GM23338 (cell line): Measurements from ENCODE around the gene MAD2L1BP. TPM values are rescaled to one million over a fixed set of nuclear protein-coding genes. Genes with fewer than 3 reads are reported as not detected.

Experiments
- ATAC-seq: fragments of 200-7000 bp; cut with Tn5 transposase; 3 replicates; pipeline ENCODE4 v1.9.1; 2020
- DNase-seq: peaks from one replicate; pipeline ENCODE4 v3.0.0-alpha.2; 2015; ENCODE audit warnings: low spot score
- H2AFZ ChIP-seq: fragments of 200-600 bp; sonication (generic); 2 replicates; pipeline ENCODE4 v1.8.0; 2016; ENCODE audit warnings: antibody characterized with exemption, mild to moderate bottlenecking, moderate library complexity
- H3F3A ChIP-seq: fragments of 200-600 bp; sonication (generic); replicated peaks from 2 replicates; pipeline ENCODE4 v1.8.0; 2017; ENCODE audit warnings: antibody characterized with exemption, mixed run types, low read depth
- H3K27ac ChIP-seq: fragments of 200-600 bp; sonication (generic); 2 replicates; pipeline ENCODE4 v1.6.1; 2016; ENCODE audit warnings: low read depth
- H3K27me3 ChIP-seq: fragments of 200-600 bp; sonication (generic); 2 replicates; pipeline ENCODE4 v1.8.0; 2016; ENCODE audit warnings: mild to moderate bottlenecking, mixed run types, moderate library complexity; ENCODE audit not compliant: insufficient read depth
- H3K36me3 ChIP-seq: fragments of 200-600 bp; sonication (generic); 2 replicates; pipeline ENCODE4 v1.8.0; 2016; ENCODE audit warnings: mild to moderate bottlenecking; ENCODE audit not compliant: insufficient read depth
- H3K4me1 ChIP-seq: fragments of 200-600 bp; sonication (generic); 2 replicates; pipeline ENCODE4 v1.8.0; 2016; ENCODE audit warnings: mild to moderate bottlenecking, moderate library complexity; ENCODE audit not compliant: insufficient read depth
- H3K4me2 ChIP-seq: fragments of 200-600 bp; sonication (generic); 2 replicates; pipeline ENCODE4 v1.7.1; 2017; ENCODE audit warnings: mixed run types
- H3K4me3 ChIP-seq: fragments of 200-600 bp; sonication (generic); 2 replicates; pipeline ENCODE4 v1.6.1; 2016; ENCODE audit warnings: mixed run types
- H3K79me2 ChIP-seq: fragments of 200-600 bp; sonication (generic); replicated peaks from 2 replicates; pipeline ENCODE4 v1.8.0; 2017; ENCODE audit warnings: mild to moderate bottlenecking; ENCODE audit not compliant: insufficient read depth
- H3K9me2 ChIP-seq: fragments of 200-600 bp; sonication (generic); 2 replicates; pipeline ENCODE4 v1.8.0; 2017; ENCODE audit not compliant: insufficient read depth
- H4K20me1 ChIP-seq: fragments of 200-600 bp; sonication (generic); replicated peaks from 2 replicates; pipeline ENCODE4 v1.8.0; 2017; ENCODE audit warnings: mild to moderate bottlenecking; ENCODE audit not compliant: insufficient read depth
- H3K27ac Mint-ChIP-seq: 2 replicates; pipeline ENCODE4 v1.8.0; 2020; ENCODE audit warnings: inconsistent platforms, mild to moderate bottlenecking, moderate library complexity, mixed read lengths
- H3K27me3 Mint-ChIP-seq: 3 replicates; pipeline ENCODE4 v1.8.0; 2022; ENCODE audit warnings: low read depth, mild to moderate bottlenecking, moderate library complexity, mixed read lengths, inconsistent platforms; ENCODE audit not compliant: insufficient read depth, poor library complexity
- H3K36me3 Mint-ChIP-seq: 3 replicates; pipeline ENCODE4 v1.8.0; 2021; ENCODE audit warnings: low read depth, mild to moderate bottlenecking, inconsistent platforms, moderate library complexity, mixed read lengths
- H3K4me1 Mint-ChIP-seq: 3 replicates; pipeline ENCODE4 v1.8.0; 2020; ENCODE audit warnings: mild to moderate bottlenecking, inconsistent platforms, mixed read lengths
- H3K4me3 Mint-ChIP-seq: 3 replicates; pipeline ENCODE4 v1.8.0; 2021; ENCODE audit warnings: moderate library complexity, mild to moderate bottlenecking, inconsistent platforms, mixed read lengths
- H3K9me3 Mint-ChIP-seq: 3 replicates; pipeline ENCODE4 v1.8.0; 2020; ENCODE audit warnings: moderate library complexity, mild to moderate bottlenecking, inconsistent platforms, mixed read lengths
- CREB1 ChIP-seq: fragments of 250-450 bp; sonication (Bioruptor Pico); IDR thresholded peaks from 2 replicates; pipeline ENCODE4 v1.5.0; 2020; ENCODE audit warnings: low read depth, mild to moderate bottlenecking, moderate library complexity
- EZH2 ChIP-seq: fragments of 200-600 bp; sonication (generic); IDR thresholded peaks from one replicate; pipeline ENCODE4 v1.8.0; 2017; ENCODE audit warnings: antibody characterized with exemption, mild to moderate bottlenecking, low read depth; ENCODE audit not compliant: unreplicated experiment
- JUNB ChIP-seq: IDR thresholded peaks from one replicate; pipeline ENCODE4 v1.6.1; 2016; ENCODE audit warnings: antibody characterized with exemption; ENCODE audit not compliant: unreplicated experiment
- NANOG ChIP-seq: IDR thresholded peaks from 2 replicates; pipeline ENCODE4 v1.6.1; 2016; ENCODE audit warnings: antibody characterized with exemption, borderline replicate concordance
- ZNF114 ChIP-seq: fragments of 250-450 bp; sonication (Bioruptor Pico); IDR thresholded peaks from 2 replicates; pipeline ENCODE4 v1.5.0; 2020; ENCODE audit warnings: mild to moderate bottlenecking, moderate library complexity
- ZNF331 ChIP-seq: fragments of 250-450 bp; sonication (Bioruptor Pico); IDR thresholded peaks from 2 replicates; pipeline ENCODE4 v1.5.0; 2020; ENCODE audit warnings: low read depth, mild to moderate bottlenecking, moderate library complexity
- polyA plus RNA-seq: library from polyadenylated mRNA; unstranded; fragments of >200 nt; fragmentation: Nextera tagmentation; extraction: Ambion mirVana; gene quantifications from 2 replicates; pipeline ENCODE4 v1.2.1, GENCODE V29; 2016
- total RNA-seq: library from RNA; depleted of rRNA; stranded (reverse); fragments of >200 nt; shearing (Covaris generic); gene quantifications from 2 replicates; pipeline ENCODE4 v1.2.3, GENCODE V29; 2014
- TF ChIP-seq, protein P1 (sequence below): IDR thresholded peaks from one replicate; pipeline ENCODE4 v1.6.1; 2018; ENCODE audit warnings: antibody characterized with exemption; ENCODE audit not compliant: unreplicated experiment
- TF ChIP-seq, protein P2 (sequence below): fragments of 250-450 bp; sonication (Bioruptor Pico); IDR thresholded peaks from 2 replicates; pipeline ENCODE4 v1.5.0; 2020; ENCODE audit warnings: mild to moderate bottlenecking, moderate library complexity
- TF ChIP-seq, protein P3 (sequence below): IDR thresholded peaks from 2 replicates; pipeline ENCODE4 v1.6.1; 2016; ENCODE audit warnings: antibody characterized with exemption
- TF ChIP-seq, protein P4 (sequence below), 2 experiments: fragments of 200-600 bp in 1 of 2; sonication (generic) in 1 of 2; conservative IDR thresholded peaks; 2 replicates each; pipeline versions ENCODE4 v1.5.1 to v1.6.1; 2016 to 2017; ENCODE audit warnings: antibody characterized with exemption in 2 of 2, low read depth in 2 of 2, mild to moderate bottlenecking in 2 of 2, moderate library complexity in 1 of 2

Gene MAD2L1BP
- total and polyA plus RNA-seq, 2 experiments from 2014 or later: 26.6 to 51.7 TPM

DNA sequence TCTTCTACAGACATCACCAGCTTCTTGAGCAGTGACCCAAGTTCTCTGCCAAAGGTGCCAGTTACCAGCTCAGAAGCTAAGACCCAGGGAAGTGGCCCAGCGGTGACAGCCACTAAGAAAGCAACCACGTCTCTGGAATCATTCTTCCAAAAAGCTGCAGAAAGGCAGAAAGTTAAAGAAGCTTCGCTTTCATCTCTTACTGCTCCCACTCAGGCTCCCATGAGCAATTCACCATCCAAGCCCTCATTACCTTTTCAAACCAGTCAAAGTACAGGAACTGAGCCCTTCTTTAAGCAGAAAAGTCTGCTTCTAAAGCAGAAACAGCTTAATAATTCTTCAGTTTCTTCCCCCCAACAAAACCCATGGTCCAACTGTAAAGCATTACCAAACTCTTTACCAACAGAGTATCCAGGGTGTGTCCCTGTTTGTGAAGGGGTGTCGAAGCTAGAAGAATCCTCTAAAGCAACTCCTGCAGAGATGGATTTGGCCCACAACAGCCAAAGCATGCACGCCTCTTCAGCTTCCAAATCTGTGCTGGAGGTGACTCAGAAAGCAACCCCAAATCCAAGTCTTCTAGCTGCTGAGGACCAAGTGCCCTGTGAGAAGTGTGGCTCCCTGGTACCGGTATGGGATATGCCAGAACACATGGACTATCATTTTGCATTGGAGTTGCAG is 21.8 kb upstream of the MAD2L1BP start:
- Mint-ChIP-seq H3K27ac (no peak overlapping the region), H3K36me3 (peaks cover 8% of the 10 kb centered on the region; the same call in 2 of the 3 replicates), H3K27me3 (no peaks in the 10 kb centered on the region), H3K9me3 (no peaks in the 10 kb centered on the region), H3K4me1 (no peaks in the 10 kb centered on the region), H3K4me3 (no peak overlapping the region; the same call in 2 of the 3 replicates)
- H3K36me3 ChIP-seq: peaks cover 8% of the 10 kb centered on the region; the same call in 1 of the 2 replicates
- no peaks in the 10 kb centered on the region for H3K79me2 ChIP-seq
- H3K4me1 ChIP-seq: no peaks in the 10 kb centered on the region
- no peak for TF ChIP-seq EZH2
- no peak for TF ChIP-seq CREB1 (CRISPR knock-in tag)
- TF ChIP-seq, protein P1, sequence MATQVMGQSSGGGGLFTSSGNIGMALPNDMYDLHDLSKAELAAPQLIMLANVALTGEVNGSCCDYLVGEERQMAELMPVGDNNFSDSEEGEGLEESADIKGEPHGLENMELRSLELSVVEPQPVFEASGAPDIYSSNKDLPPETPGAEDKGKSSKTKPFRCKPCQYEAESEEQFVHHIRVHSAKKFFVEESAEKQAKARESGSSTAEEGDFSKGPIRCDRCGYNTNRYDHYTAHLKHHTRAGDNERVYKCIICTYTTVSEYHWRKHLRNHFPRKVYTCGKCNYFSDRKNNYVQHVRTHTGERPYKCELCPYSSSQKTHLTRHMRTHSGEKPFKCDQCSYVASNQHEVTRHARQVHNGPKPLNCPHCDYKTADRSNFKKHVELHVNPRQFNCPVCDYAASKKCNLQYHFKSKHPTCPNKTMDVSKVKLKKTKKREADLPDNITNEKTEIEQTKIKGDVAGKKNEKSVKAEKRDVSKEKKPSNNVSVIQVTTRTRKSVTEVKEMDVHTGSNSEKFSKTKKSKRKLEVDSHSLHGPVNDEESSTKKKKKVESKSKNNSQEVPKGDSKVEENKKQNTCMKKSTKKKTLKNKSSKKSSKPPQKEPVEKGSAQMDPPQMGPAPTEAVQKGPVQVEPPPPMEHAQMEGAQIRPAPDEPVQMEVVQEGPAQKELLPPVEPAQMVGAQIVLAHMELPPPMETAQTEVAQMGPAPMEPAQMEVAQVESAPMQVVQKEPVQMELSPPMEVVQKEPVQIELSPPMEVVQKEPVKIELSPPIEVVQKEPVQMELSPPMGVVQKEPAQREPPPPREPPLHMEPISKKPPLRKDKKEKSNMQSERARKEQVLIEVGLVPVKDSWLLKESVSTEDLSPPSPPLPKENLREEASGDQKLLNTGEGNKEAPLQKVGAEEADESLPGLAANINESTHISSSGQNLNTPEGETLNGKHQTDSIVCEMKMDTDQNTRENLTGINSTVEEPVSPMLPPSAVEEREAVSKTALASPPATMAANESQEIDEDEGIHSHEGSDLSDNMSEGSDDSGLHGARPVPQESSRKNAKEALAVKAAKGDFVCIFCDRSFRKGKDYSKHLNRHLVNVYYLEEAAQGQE: no peak
- TF ChIP-seq ZNF331: no peak
- TF ChIP-seq, protein P2, sequence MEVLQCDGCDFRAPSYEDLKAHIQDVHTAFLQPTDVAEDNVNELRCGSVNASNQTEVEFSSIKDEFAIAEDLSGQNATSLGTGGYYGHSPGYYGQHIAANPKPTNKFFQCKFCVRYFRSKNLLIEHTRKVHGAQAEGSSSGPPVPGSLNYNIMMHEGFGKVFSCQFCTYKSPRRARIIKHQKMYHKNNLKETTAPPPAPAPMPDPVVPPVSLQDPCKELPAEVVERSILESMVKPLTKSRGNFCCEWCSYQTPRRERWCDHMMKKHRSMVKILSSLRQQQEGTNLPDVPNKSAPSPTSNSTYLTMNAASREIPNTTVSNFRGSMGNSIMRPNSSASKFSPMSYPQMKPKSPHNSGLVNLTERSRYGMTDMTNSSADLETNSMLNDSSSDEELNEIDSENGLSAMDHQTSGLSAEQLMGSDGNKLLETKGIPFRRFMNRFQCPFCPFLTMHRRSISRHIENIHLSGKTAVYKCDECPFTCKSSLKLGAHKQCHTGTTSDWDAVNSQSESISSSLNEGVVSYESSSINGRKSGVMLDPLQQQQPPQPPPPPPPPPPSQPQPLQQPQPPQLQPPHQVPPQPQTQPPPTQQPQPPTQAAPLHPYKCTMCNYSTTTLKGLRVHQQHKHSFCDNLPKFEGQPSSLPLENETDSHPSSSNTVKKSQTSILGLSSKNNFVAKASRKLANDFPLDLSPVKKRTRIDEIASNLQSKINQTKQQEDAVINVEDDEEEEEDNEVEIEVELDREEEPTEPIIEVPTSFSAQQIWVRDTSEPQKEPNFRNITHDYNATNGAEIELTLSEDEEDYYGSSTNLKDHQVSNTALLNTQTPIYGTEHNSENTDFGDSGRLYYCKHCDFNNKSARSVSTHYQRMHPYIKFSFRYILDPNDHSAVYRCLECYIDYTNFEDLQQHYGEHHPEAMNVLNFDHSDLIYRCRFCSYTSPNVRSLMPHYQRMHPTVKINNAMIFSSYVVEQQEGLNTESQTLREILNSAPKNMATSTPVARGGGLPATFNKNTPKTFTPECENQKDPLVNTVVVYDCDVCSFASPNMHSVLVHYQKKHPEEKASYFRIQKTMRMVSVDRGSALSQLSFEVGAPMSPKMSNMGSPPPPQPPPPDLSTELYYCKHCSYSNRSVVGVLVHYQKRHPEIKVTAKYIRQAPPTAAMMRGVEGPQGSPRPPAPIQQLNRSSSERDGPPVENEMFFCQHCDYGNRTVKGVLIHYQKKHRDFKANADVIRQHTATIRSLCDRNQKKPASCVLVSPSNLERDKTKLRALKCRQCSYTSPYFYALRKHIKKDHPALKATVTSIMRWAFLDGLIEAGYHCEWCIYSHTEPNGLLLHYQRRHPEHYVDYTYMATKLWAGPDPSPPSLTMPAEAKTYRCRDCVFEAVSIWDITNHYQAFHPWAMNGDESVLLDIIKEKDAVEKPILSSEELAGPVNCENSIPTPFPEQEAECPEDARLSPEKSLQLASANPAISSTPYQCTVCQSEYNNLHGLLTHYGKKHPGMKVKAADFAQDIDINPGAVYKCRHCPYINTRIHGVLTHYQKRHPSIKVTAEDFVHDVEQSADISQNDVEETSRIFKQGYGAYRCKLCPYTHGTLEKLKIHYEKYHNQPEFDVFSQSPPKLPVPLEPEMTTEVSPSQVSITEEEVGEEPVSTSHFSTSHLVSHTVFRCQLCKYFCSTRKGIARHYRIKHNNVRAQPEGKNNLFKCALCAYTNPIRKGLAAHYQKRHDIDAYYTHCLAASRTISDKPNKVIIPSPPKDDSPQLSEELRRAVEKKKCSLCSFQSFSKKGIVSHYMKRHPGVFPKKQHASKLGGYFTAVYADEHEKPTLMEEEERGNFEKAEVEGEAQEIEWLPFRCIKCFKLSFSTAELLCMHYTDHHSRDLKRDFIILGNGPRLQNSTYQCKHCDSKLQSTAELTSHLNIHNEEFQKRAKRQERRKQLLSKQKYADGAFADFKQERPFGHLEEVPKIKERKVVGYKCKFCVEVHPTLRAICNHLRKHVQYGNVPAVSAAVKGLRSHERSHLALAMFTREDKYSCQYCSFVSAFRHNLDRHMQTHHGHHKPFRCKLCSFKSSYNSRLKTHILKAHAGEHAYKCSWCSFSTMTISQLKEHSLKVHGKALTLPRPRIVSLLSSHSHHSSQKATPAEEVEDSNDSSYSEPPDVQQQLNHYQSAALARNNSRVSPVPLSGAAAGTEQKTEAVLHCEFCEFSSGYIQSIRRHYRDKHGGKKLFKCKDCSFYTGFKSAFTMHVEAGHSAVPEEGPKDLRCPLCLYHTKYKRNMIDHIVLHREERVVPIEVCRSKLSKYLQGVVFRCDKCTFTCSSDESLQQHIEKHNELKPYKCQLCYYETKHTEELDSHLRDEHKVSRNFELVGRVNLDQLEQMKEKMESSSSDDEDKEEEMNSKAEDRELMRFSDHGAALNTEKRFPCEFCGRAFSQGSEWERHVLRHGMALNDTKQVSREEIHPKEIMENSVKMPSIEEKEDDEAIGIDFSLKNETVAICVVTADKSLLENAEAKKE: no peak
- TF ChIP-seq, protein P3, sequence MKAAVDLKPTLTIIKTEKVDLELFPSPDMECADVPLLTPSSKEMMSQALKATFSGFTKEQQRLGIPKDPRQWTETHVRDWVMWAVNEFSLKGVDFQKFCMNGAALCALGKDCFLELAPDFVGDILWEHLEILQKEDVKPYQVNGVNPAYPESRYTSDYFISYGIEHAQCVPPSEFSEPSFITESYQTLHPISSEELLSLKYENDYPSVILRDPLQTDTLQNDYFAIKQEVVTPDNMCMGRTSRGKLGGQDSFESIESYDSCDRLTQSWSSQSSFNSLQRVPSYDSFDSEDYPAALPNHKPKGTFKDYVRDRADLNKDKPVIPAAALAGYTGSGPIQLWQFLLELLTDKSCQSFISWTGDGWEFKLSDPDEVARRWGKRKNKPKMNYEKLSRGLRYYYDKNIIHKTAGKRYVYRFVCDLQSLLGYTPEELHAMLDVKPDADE: no peak
- TF ChIP-seq NANOG: no peak
- TF ChIP-seq, protein P4, sequence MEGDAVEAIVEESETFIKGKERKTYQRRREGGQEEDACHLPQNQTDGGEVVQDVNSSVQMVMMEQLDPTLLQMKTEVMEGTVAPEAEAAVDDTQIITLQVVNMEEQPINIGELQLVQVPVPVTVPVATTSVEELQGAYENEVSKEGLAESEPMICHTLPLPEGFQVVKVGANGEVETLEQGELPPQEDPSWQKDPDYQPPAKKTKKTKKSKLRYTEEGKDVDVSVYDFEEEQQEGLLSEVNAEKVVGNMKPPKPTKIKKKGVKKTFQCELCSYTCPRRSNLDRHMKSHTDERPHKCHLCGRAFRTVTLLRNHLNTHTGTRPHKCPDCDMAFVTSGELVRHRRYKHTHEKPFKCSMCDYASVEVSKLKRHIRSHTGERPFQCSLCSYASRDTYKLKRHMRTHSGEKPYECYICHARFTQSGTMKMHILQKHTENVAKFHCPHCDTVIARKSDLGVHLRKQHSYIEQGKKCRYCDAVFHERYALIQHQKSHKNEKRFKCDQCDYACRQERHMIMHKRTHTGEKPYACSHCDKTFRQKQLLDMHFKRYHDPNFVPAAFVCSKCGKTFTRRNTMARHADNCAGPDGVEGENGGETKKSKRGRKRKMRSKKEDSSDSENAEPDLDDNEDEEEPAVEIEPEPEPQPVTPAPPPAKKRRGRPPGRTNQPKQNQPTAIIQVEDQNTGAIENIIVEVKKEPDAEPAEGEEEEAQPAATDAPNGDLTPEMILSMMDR (conservative IDR thresholded peaks at IDR 0.05; ENCODE audit: low read depth in 2 of 2): no peak
- no peak for TF ChIP-seq ZNF114 (CRISPR knock-in tag)
- no peak for TF ChIP-seq JUNB
- H3K9me2 ChIP-seq: no peaks in the 10 kb centered on the region
- no peaks in the 10 kb centered on the region for H3F3A ChIP-seq
- no peak overlapping the region for H3K27ac ChIP-seq
- ATAC-seq: no peak
- H4K20me1 ChIP-seq: no peaks in the 10 kb centered on the region
- H3K4me3 ChIP-seq: no peak overlapping the region
- H2AFZ ChIP-seq: no peak overlapping the region
- DNase-seq: no peak
- no peak overlapping the region for H3K4me2 ChIP-seq
- H3K27me3 ChIP-seq: no peaks in the 10 kb centered on the region
